ENCODE measurements around the gene PIM3.

Gene PIM3

GRCh38 chr22:49960159-49961004 lies at the start of gene PIM3:
TSS of gene PIM3 (plus strand) at chr22:49960772. CDS start at chr22:49960948, 176 bp downstream.
- peak; percentile 87 for DNase-seq

DNA sequence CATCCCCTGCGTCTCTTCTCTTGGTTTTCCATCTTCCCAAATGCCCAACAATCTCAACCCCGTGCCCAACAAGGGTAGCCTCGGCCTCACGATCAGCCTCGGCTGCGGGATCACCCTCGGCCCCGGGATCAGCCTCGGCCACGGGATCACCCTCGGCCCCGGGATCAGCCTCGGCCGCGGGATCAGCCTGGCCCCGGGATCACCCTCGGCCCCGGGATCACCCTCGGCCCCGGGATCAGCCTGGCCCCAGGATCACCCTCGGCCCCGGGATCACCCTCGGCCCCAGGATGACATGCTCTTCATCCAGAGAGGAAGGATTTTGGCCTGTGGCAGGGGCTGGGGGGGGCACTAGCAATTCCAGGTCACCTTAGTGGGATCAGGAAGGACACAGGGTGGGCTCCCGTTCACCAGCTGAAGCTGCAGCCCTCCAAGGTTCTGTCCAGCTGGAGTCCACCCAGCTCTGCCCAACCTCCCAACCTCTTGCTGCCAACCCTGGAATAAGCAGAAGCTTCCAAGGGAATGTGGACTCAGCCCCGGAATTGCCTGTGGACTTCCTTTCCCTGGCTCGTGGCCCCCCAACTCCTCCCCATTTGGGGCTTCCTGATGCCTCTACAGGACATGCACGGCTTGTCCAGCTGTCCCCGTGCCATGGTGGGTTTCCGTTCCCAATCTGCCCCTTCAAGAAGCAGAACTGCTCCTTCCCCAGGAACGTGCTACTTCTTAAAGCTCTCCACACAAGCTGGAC lies 48.5 kb upstream of the PIM3 start:
- DNase-seq: no peak

GRCh38 chr22:49913026-49913425 lies 47.5 kb upstream of the PIM3 start:
- no peak for DNase-seq

GRCh38 chr22:49913446-49913845 lies 47.1 kb upstream of the PIM3 start:
- DNase-seq: no peak

- no peak for DNase-seq
Measured at GRCh38 chr22:49914256-49914655, 46.3 kb upstream of the PIM3 start.

DNA sequence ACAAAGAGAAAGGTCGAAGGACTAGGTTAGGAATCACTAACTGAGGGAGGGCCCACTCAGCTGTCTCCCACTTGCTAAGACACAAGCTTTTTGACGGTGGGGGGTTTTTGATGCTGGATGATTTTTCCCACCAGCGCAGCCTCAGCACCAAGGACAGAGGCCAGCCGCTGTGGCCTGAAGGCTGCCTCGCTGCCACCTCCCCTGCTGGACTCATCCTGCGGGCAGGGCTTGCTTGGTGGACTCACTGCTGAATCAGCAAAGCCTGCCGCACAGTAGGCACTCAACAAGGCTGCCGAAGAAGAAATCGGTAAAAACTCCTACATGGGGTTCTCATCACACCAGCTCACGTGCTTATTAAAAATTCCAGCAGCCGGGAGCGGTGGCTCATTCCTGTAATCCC lies 45.0 kb upstream of the PIM3 start:
- DNase-seq: no peak

DNA sequence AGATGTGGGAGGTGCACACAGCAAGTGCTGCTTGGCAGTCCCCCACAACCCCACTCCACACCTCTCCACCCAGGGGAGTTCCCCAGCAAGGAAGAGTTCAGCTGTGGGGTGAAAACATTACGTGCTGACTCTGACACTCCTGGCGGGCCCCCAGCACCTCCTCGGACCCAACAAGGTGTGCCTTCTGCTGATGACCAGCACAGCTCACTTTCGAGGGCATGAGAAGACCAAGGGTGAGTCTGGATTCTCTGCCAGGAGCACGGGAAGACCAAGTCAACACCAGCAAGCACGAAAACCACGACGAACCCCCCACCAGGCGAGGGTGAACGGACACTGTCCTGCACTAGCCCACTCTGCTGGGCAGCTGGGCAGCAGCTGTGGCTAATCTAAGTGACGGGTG lies 43.7 kb upstream of the PIM3 start:
- no peak for DNase-seq

- peak; percentile 77 for DNase-seq
Measured at GRCh38 chr22:49917974-49918910, 42.3 kb upstream of the PIM3 start, which contains the start of the genes ALG12 and CRELD2. TSS of gene ALG12 (minus strand) at chr22:49918438. CDS start at chr22:49913765, 4,673 bp downstream. TSS of gene CRELD2 (plus strand) at chr22:49918634. CDS start at chr22:49918770, 136 bp downstream.

- no peak for DNase-seq
Measured at GRCh38 chr22:49918911-49919881, 41.4 kb upstream of the PIM3 start.

DNA sequence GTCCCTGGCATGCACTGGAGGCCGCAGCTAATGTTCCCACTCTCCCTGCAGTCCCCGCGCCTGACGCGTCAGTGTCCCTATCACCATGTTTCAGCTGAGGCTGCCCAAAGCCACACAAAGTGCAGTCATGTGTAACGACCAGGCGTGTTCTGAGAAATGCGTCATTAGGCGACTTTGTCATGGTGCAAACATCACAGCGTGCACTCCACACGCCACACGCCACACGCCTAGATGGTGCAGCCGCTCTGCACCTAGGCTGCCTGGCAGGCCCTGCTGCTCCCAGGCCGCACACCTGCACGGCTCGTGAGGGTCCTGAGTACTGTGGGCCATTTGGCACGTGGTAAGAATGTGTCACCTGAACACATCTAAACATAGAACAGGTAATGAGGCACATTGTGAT lies 39.7 kb upstream of the PIM3 start:
- no peak for DNase-seq

GRCh38 chr22:49921508-49922278 lies 38.9 kb upstream of the PIM3 start:
- no peak for DNase-seq

- no peak for DNase-seq
Measured at GRCh38 chr22:49922484-49922883, 38.1 kb upstream of the PIM3 start.

- no peak for DNase-seq
Measured at GRCh38 chr22:49922926-49923325, 37.6 kb upstream of the PIM3 start.

GRCh38 chr22:49923445-49923844 lies 37.1 kb upstream of the PIM3 start:
- no peak for DNase-seq

- no peak for DNase-seq
Measured at GRCh38 chr22:49924113-49924833, 36.3 kb upstream of the PIM3 start.

DNA sequence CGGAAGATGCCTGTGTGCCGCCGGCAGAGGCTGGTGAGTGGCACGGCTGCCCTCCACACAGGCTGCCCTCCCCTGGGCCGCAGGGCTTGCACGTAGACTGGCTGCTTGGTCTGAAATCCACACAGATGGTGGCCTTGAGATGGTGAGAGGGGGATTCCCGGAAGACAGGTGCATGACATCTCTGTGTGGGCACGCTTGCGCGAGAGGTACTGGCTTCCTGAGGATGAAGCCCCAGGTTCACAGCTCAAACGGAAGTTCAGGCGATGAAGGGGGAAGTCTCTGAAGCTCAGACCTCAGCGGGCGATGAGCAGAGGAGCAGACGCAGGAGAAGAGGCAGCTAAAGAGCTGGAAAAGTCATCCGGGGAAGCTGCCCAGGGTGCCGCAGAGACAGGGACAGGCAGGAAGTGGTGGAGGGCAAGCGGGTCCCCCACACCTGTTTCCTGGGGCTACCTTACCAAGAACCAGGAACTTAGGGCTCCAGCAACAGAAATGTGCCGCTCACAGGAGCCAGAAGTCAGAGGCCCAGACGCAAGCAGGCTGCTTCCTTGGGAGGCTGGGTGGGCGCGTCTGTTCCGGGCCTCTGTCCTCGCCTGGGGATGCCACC lies 34.9 kb upstream of the PIM3 start:
- no peak for DNase-seq

DNA sequence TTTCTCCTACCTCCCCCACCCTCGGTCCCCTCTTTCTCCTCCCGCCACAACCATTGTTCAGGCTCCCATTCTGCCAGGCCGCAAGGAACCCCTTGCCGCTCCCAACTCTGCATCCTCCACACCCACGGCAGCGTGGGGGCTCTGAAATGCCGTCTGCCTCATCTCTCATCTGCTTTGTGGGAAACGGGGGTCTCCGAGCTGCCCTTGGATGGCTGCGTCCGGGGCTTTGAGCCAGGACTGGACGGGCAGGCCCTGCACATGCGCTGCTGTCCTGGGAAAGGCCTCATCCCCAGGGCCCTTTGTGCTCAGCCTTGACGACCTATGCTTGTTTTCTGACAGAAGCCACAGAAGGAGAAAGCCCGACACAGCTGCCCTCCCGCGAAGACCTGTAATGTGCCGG lies 33.7 kb upstream of the PIM3 start:
- DNase-seq: no peak

DNA sequence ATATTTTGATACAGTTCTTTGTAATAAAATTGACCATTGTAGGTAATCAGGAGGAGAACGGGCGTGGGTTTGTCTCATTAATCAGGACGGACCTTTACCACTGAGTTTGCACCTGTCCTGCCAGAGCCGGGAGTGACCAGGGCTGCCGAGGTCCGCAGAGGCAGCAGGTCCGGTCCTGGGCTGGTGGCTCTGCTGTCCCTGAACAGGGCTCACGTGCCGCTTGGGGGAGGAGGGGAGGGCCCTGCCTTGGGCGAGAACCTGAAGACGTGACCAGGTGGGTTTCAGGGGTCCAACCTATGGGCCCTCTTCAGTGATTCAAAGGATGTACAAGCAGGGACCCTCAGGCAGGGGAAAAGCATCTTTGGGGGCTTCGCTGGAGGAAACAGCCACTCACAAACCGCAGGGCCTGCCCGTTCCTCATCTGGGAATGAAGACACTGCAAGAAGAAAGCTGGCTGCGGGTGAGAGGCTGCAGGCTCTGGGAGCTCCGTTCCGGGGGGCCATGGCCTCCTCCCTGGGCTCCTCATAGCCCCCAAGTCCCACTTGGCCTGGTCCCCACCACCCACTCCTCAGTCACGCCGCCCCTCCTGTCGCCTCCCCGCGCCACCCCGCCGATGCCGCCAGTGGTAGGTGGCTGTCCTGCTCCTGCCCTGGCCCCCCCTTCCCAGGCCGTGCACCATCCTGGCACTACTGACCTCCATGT lies 32.9 kb upstream of the PIM3 start:
- DNase-seq: no peak

GRCh38 chr22:49928185-49928495 lies 32.4 kb upstream of the PIM3 start:
- no peak for DNase-seq

All from NCI-H510A treated with DMSO at 0.1 percent for 48 hours (cell line).